K562 (cell line): ENCODE data around the gene PPP6R3. TPM values are rescaled to one million over a fixed set of nuclear protein-coding genes. Genes with fewer than 3 reads are reported as not detected.

Experiments used
- BRF1 ChIP-seq: IDR thresholded peaks from 3 replicates; pipeline ENCODE4 v1.6.1; 2011; ENCODE audit warnings: borderline replicate concordance, mild to moderate bottlenecking; ENCODE audit not compliant: insufficient read length; ENCODE audit errors: extremely low read depth
- CC2D1A ChIP-seq: fragments of 450-650 bp; IDR thresholded peaks from 2 replicates; pipeline ENCODE4 v1.6.1; 2017; ENCODE audit warnings: mild to moderate bottlenecking
- MTA3 ChIP-seq: fragments of 450-650 bp; formaldehyde crosslinking; IDR thresholded peaks from 2 replicates; pipeline ENCODE4 v1.6.1; 2017; ENCODE audit warnings: mild to moderate bottlenecking, borderline replicate concordance
- POLR2G ChIP-seq: fragments of 200-400 bp; formaldehyde crosslinking; IDR thresholded peaks from 2 replicates; pipeline ENCODE4 v1.6.1; 2017; ENCODE audit warnings: low read depth, mild to moderate bottlenecking, antibody characterized with exemption, low read length, moderate library complexity
- RCOR1 ChIP-seq, 2 experiments: IDR thresholded peaks; 2 replicates each; pipeline ENCODE4 v1.6.1; 2012; ENCODE audit warnings: low read depth in 2 of 2, low read length in 2 of 2, borderline replicate concordance in 1 of 2, improper control_type of control experiment in 1 of 2
- REST ChIP-seq, 2 experiments: fragments of 450-650 bp; formaldehyde crosslinking in 1 of 2; IDR thresholded peaks; 2 replicates each; pipeline versions ENCODE4 v1.4.0 to v1.6.1; 2014 to 2020; ENCODE audit warnings: mild to moderate bottlenecking in 2 of 2, borderline replicate concordance in 1 of 2, low read depth in 1 of 2
- USF1 ChIP-seq: sonication (generic); formaldehyde crosslinking; IDR thresholded peaks from 2 replicates; pipeline ENCODE4 v1.9.0; 2022; ENCODE audit warnings: mild to moderate bottlenecking, missing genetic modification reagents
- WHSC1 ChIP-seq: IDR thresholded peaks from one replicate; pipeline ENCODE4 v1.6.1; 2012; ENCODE audit warnings: low read length, control low read depth, inconsistent platforms
- ZNF449 ChIP-seq: fragments of 250-450 bp; sonication (Bioruptor Pico); IDR thresholded peaks from 2 replicates; pipeline ENCODE4 v1.8.0; 2022; ENCODE audit warnings: moderate library complexity, mild to moderate bottlenecking, inconsistent platforms
- ZNF518B ChIP-seq: fragments of 250-450 bp; sonication (Bioruptor Pico); IDR thresholded peaks from 2 replicates; pipeline ENCODE4 v1.5.0; 2021; ENCODE audit warnings: mild to moderate bottlenecking, moderate library complexity
- ZZZ3 ChIP-seq: fragments of 450-650 bp; IDR thresholded peaks from 2 replicates; pipeline ENCODE4 v1.6.1; 2016; ENCODE audit warnings: antibody characterized with exemption, mild to moderate bottlenecking, moderate library complexity
- polyA plus RNA-seq, 8 experiments: library from polyadenylated mRNA; depleted of rRNA in 4 of 8; stranded (reverse) in 5 of 8; unstranded in 3 of 8; fragments of >200 nt; fragmentation: Nextera tagmentation in 2 of 8; fragmentation: Illumina TruSeq in 1 of 8; extraction: Ambion mirVana in 2 of 8; extraction: Trizol in 1 of 8; gene quantifications; 2 replicates each; pipeline versions ENCODE4 v1.2.1 to v1.2.3, GENCODE V29; 2011 to 2014; ENCODE audit warnings: inconsistent platforms in 1 of 8, missing spikeins in 1 of 8
- total RNA-seq, 7 experiments: library from RNA; depleted of rRNA in 6 of 7; stranded (reverse); fragments of >200 nt in 6 of 7; fragmentation: Illumina TruSeq in 2 of 7; extraction: Trizol in 2 of 7; gene quantifications; 2 replicates each; pipeline versions ENCODE4 v1.2.1 to v1.2.3, GENCODE V29; 2011 to 2021; ENCODE audit warnings: low replicate concordance in 1 of 7

PPP6R3 gene
- total and polyA plus RNA-seq, 9 of the 15 experiments (the other 6 are each of a cell fraction or from before 2014, with no cell fraction given), result 20.3 to 117 (median 80.6) TPM

- TF ChIP-seq REST (IDR thresholded peaks at IDR 0.05; ENCODE audit: borderline replicate concordance), result peak; percentile 49; the same call in 1 of the 2 replicates
- no peak for TF ChIP-seq REST (CRISPR knock-in tag; IDR thresholded peaks at IDR 0.05; ENCODE audit: low read depth)
- no peak for TF ChIP-seq ZNF518B (CRISPR knock-in tag)
- no peak for TF ChIP-seq USF1 (CRISPR knock-in tag)
- TF ChIP-seq BRF1, result no peak
- TF ChIP-seq POLR2G, result peak; percentile 33; the same call in 1 of the 2 replicates
- TF ChIP-seq ZZZ3, result no peak
- TF ChIP-seq MTA3, result no peak
- peak in 1 of 2 experiments; percentile 38; a peak in 1 of 4 replicates for TF ChIP-seq RCOR1 (IDR thresholded peaks at IDR 0.05; ENCODE audit: borderline replicate concordance in 1 of 2, low read depth in 2 of 2, low read length in 2 of 2)
- TF ChIP-seq CC2D1A, result no peak
- TF ChIP-seq ZNF449 (CRISPR knock-in tag), result no peak
- TF ChIP-seq WHSC1, result no peak
These were observed 13.3 kb upstream of the PPP6R3 start (continued) for GRCh38 chr11:68447015-68447801.
